ENCODE results near the gene TMEM145.
A peak's percentile ranks its signal among the peaks of the same experiment; 100 is the strongest.

TMEM145 gene

DNA sequence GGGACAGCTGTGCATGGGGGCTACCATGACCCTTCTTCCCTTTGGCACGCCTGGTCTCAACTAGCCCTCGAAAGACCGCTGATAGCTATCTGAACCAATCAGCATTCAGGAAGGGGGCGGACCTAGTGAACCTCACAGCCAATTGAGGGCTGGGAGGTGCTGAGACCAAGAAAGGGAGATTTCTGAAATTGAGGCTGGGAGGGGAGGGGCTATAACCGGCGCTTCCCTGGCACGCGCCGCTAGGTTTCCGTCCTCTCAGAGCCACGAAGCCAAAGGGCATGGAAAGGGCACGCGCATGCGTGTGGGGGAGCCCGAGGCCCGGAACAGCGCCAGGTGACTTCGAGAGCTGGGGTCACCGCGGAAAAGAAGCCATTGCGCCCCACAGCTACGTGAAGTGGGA, 6.5 kb upstream of the TMEM145 start:
- no peak for TF ChIP-seq EZH2 (IDR thresholded peaks at IDR 0.05; ENCODE audit: borderline replicate concordance, low read length)
- TF ChIP-seq, protein P1, sequence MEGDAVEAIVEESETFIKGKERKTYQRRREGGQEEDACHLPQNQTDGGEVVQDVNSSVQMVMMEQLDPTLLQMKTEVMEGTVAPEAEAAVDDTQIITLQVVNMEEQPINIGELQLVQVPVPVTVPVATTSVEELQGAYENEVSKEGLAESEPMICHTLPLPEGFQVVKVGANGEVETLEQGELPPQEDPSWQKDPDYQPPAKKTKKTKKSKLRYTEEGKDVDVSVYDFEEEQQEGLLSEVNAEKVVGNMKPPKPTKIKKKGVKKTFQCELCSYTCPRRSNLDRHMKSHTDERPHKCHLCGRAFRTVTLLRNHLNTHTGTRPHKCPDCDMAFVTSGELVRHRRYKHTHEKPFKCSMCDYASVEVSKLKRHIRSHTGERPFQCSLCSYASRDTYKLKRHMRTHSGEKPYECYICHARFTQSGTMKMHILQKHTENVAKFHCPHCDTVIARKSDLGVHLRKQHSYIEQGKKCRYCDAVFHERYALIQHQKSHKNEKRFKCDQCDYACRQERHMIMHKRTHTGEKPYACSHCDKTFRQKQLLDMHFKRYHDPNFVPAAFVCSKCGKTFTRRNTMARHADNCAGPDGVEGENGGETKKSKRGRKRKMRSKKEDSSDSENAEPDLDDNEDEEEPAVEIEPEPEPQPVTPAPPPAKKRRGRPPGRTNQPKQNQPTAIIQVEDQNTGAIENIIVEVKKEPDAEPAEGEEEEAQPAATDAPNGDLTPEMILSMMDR (IDR thresholded peaks at IDR 0.05; ENCODE audit: low read length) = no peak
- no peak overlapping the region for H3K9ac ChIP-seq (ENCODE audit: low read length)
- H3K4me2 ChIP-seq (ENCODE audit: low read length) = no peak overlapping the region
- no peaks in the 10 kb centered on the region; the same call in 1 of the 2 replicates for H3K36me3 ChIP-seq (ENCODE audit: insufficient read depth, low read length)
- no peaks in the 10 kb centered on the region for H3K27me3 ChIP-seq (ENCODE audit: insufficient read depth, low read length)
- no peak overlapping the region for H2AFZ ChIP-seq (ENCODE audit: low read length)
- no peaks in the 10 kb centered on the region for H3F3A ChIP-seq (ENCODE audit: insufficient read depth, low read length)
- H3K27ac ChIP-seq (ENCODE audit: low read depth, low read length, poor library complexity, severe bottlenecking) = no peak overlapping the region
- H4K20me1 ChIP-seq (ENCODE audit: insufficient read depth, low read length) = no peaks in the 10 kb centered on the region
- H3K9me3 ChIP-seq (ENCODE audit: low read length) = no peaks in the 10 kb centered on the region
- peaks cover 9% of the 10 kb centered on the region for H3K4me1 ChIP-seq (ENCODE audit: insufficient read depth, low read length, severe bottlenecking)
- H3K4me3 ChIP-seq (ENCODE audit: low read depth, low read length, poor library complexity, severe bottlenecking) = no peak overlapping the region
- no peaks in the 10 kb centered on the region for H3K79me2 ChIP-seq (ENCODE audit: insufficient read depth, low read length)
- no peaks in the 10 kb centered on the region for H3K9me2 ChIP-seq (ENCODE audit: low read depth, low read length)

DNA sequence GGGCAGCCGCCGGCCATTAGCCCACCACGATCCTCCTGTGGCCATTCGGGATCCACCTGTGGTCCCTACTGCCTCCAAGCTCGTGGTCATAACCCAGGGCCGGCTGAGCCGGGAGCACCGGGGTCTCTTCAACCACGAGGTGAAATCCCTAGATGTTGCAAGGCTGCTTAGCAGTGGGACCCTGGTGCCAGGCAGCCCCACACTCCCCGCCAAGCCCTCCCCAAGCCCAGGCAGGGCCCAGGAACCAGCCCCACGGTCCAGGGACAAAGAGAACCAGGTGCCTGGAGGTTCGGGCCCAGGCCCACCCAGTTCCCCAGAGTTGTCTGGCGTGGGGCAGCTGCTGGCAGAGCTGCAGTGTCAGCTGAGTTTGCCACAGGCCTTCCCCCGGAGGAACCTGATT, 3.4 kb upstream of the TMEM145 start:
- H3K27ac ChIP-seq (ENCODE audit: low read depth, low read length, poor library complexity, severe bottlenecking) = no peak overlapping the region
- no peaks in the 10 kb centered on the region for H4K20me1 ChIP-seq (ENCODE audit: insufficient read depth, low read length)
- H3K4me1 ChIP-seq (ENCODE audit: insufficient read depth, low read length, severe bottlenecking) = peaks cover 12% of the 10 kb centered on the region
- H3K9me3 ChIP-seq (ENCODE audit: low read length) = no peaks in the 10 kb centered on the region
- H3K9ac ChIP-seq (ENCODE audit: low read length) = no peak overlapping the region
- no peak overlapping the region for H3K4me3 ChIP-seq (ENCODE audit: low read depth, low read length, poor library complexity, severe bottlenecking)
- H3K9me2 ChIP-seq (ENCODE audit: low read depth, low read length) = no peaks in the 10 kb centered on the region
- no peaks in the 10 kb centered on the region for H3K27me3 ChIP-seq (ENCODE audit: insufficient read depth, low read length)
- TF ChIP-seq EZH2 (IDR thresholded peaks at IDR 0.05; ENCODE audit: borderline replicate concordance, low read length) = no peak
- TF ChIP-seq, protein P1 (IDR thresholded peaks at IDR 0.05; ENCODE audit: low read length) = no peak
- H2AFZ ChIP-seq (ENCODE audit: low read length) = no peak overlapping the region
- H3F3A ChIP-seq (ENCODE audit: insufficient read depth, low read length) = no peaks in the 10 kb centered on the region
- no peaks in the 10 kb centered on the region for H3K79me2 ChIP-seq (ENCODE audit: insufficient read depth, low read length)
- no peak overlapping the region for H3K4me2 ChIP-seq (ENCODE audit: low read length)
- H3K36me3 ChIP-seq (ENCODE audit: insufficient read depth, low read length) = no peaks in the 10 kb centered on the region; the same call in 1 of the 2 replicates

DNA sequence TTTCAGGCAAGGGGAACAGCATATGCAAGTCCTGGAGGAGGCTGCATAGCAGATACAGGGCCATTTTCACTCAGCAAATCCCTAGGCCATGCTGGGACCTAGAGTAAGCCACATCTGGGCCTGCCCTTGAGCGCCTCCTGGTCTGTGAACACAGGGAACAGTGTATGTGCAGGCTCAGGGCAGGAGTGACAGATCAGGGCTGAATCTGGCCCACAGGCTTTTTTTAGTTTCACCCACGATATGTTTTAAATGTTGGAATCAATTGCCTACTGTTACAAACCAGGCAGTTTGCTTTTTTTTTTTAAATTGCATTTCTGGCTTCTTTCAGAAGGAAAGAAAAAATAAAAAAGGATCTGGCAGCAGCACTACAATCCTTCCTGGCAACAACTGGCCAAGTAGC, 1.5 kb upstream of the TMEM145 start:
- Histone ChIP-seq H3K9me2 (ENCODE audit: low read depth, low read length) (no peaks in the 10 kb centered on the region), H4K20me1 (ENCODE audit: insufficient read depth, low read length) (no peaks in the 10 kb centered on the region), H3K4me3 (ENCODE audit: low read depth, low read length, poor library complexity, severe bottlenecking) (no peak overlapping the region)

More for the DNA sequence above, 1.5 kb upstream of the TMEM145 start:
- H3K36me3 ChIP-seq (ENCODE audit: insufficient read depth, low read length) = no peaks in the 10 kb centered on the region; the same call in 1 of the 2 replicates
- no peak overlapping the region for H3K27ac ChIP-seq (ENCODE audit: low read depth, low read length, poor library complexity, severe bottlenecking)
- H3K27me3 ChIP-seq (ENCODE audit: insufficient read depth, low read length) = no peaks in the 10 kb centered on the region
- H3F3A ChIP-seq (ENCODE audit: insufficient read depth, low read length) = no peaks in the 10 kb centered on the region
- H3K9me3 ChIP-seq (ENCODE audit: low read length) = no peaks in the 10 kb centered on the region
- no peaks in the 10 kb centered on the region for H3K79me2 ChIP-seq (ENCODE audit: insufficient read depth, low read length)
- H3K4me2 ChIP-seq (ENCODE audit: low read length) = no peak overlapping the region
- no peak for TF ChIP-seq EZH2 (IDR thresholded peaks at IDR 0.05; ENCODE audit: borderline replicate concordance, low read length)
- TF ChIP-seq, protein P1 (IDR thresholded peaks at IDR 0.05; ENCODE audit: low read length) = peak; percentile 34; the same call in 1 of the 2 replicates
- no peak overlapping the region for H2AFZ ChIP-seq (ENCODE audit: low read length)
- H3K4me1 ChIP-seq (ENCODE audit: insufficient read depth, low read length, severe bottlenecking) = peaks cover 16% of the 10 kb centered on the region
- no peak overlapping the region for H3K9ac ChIP-seq (ENCODE audit: low read length)

All from OCI-LY1 (cell line).